ENCODE data around the gene CMYA5. TPM values are rescaled to one million over a fixed set of nuclear protein-coding genes. Genes with fewer than 3 reads are reported as not detected.

The CMYA5 gene
- total and polyA plus RNA-seq, 4 donors: 0.29 to 12.3 (median 0.72) TPM

DNA sequence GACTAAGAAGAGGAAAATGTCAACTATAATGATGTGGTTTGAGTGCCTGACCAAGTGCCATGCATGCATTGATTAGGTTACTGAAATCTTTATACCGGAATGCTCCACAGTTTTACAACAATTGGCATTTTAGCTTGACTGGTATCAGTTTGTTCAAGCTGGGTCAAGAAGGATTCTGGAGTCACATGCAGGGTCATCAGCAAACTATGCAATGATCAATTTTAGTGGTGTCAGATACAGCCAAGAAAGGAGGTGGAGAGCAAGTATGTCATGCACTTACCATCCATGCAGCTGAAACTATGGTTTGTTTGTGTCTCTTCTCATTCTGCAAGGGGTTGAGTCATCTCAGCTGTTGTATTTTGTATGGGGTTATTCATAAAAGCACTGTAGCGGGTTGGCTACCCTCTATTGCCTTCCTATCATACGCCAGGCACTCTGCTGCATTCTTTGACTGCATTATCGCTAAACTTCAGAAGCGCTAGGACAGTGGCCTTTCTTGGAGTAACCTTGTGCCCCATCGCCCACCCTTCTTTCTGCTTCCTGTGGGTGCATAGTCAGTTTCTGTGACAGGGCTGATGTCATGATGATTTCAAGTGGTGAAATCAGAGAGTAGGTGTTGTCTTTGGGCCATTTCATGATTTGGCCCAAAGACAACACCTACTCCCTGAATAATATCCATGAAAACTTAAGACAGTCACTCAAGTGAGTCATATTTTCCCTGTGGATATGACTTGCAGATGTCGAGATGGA is 156.0 kb downstream of the CMYA5 start:
- Histone ChIP-seq H3K9me3 (ENCODE audit: control insufficient read depth in 4 of 4, insufficient read depth in 3 of 4, low read length in 3 of 4) (peaks cover 0 to 5% (median 0%) of the 10 kb centered on the region in 4 donors), H3K36me3 (ENCODE audit: control insufficient read depth in 4 of 4, insufficient read depth in 4 of 4, low read length in 4 of 4) (no peaks in the 10 kb centered on the region), H3K4me3 (no peak overlapping the region), H3K27ac (ENCODE audit: low read depth in 1 of 2, low read length in 1 of 2) (no peak overlapping the region), H3K27me3 (ENCODE audit: control insufficient read depth in 3 of 3, insufficient read depth in 3 of 3, low read length in 2 of 3) (no peaks in the 10 kb centered on the region), H3K9ac (ENCODE audit: insufficient read depth in 1 of 2, low read length in 2 of 2) (no peak overlapping the region), H3K4me1 (ENCODE audit: control insufficient read depth in 5 of 5, insufficient read depth in 5 of 5, low read length in 5 of 5) (peaks cover 0 to under 1% (median 0%) of the 10 kb centered on the region in 5 donors)
- TF ChIP-seq, protein P1, sequence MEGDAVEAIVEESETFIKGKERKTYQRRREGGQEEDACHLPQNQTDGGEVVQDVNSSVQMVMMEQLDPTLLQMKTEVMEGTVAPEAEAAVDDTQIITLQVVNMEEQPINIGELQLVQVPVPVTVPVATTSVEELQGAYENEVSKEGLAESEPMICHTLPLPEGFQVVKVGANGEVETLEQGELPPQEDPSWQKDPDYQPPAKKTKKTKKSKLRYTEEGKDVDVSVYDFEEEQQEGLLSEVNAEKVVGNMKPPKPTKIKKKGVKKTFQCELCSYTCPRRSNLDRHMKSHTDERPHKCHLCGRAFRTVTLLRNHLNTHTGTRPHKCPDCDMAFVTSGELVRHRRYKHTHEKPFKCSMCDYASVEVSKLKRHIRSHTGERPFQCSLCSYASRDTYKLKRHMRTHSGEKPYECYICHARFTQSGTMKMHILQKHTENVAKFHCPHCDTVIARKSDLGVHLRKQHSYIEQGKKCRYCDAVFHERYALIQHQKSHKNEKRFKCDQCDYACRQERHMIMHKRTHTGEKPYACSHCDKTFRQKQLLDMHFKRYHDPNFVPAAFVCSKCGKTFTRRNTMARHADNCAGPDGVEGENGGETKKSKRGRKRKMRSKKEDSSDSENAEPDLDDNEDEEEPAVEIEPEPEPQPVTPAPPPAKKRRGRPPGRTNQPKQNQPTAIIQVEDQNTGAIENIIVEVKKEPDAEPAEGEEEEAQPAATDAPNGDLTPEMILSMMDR (IDR thresholded peaks at IDR 0.05; ENCODE audit: control extremely low read depth, extremely low read depth): no peak
- 86 to 87% methylated on average over 7 of the region's 7 CpGs for WGBS, 2 donors
- DNase-seq (no peak), ATAC-seq (ENCODE audit: insufficient read depth, low FRiP score) (no peak)

DNA sequence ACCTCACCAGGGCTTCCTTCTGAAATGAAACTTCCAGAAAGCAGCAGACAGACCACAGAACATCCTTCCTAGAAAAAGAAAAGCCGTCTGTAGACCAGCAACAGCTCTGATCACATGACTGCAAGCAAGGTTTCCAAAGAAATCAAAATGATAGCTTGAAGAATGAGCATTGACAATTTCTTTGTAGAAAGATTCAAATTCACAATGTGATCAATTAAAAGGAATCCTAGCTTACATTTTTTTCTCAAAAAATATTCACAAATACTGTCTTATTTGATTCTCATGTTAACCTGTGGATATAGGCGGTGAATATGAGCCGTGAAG is 156.5 kb downstream of the CMYA5 start:
- 79 to 82% methylated on average over 3 of the region's 3 CpGs for WGBS, 2 donors
- no peak overlapping the region for H3K4me3 ChIP-seq
- no peak overlapping the region for H3K27ac ChIP-seq (ENCODE audit: low read depth in 1 of 2, low read length in 1 of 2)
- no peaks in the 10 kb centered on the region for H3K27me3 ChIP-seq (ENCODE audit: control insufficient read depth in 3 of 3, insufficient read depth in 3 of 3, low read length in 2 of 3)
- no peak overlapping the region for H3K9ac ChIP-seq (ENCODE audit: insufficient read depth in 1 of 2, low read length in 2 of 2)
- DNase-seq (no peak), ATAC-seq (ENCODE audit: insufficient read depth, low FRiP score) (no peak)
- H3K9me3 ChIP-seq (ENCODE audit: control insufficient read depth in 4 of 4, insufficient read depth in 3 of 4, low read length in 3 of 4): peaks cover 0 to 4% (median 0%) of the 10 kb centered on the region in 4 donors
- TF ChIP-seq, protein P1 (IDR thresholded peaks at IDR 0.05; ENCODE audit: control extremely low read depth, extremely low read depth): no peak
- H3K36me3 ChIP-seq (ENCODE audit: control insufficient read depth in 4 of 4, insufficient read depth in 4 of 4, low read length in 4 of 4): no peaks in the 10 kb centered on the region
- no peaks in the 10 kb centered on the region for H3K4me1 ChIP-seq (ENCODE audit: control insufficient read depth in 5 of 5, insufficient read depth in 5 of 5, low read length in 5 of 5)

DNA sequence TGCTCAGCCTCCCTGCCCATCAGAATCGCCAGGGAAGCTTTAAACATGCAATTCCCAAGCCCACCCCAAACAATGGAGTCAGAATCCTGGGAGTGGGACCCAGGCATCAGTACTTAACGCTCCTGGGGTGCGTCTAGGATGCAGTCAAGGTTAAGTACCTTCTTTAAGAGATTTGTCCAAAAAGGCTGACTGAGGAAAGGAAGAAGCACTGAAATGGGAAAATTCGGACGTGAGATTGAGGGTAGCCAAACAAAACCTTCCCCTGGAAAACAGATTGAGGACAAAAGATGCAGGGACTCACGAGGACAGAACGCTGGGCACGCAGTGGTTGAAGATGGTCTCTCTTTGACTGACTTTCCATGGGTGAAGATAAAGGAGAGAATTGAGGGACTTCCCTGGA is 157.9 kb downstream of the CMYA5 start:
- no peaks in the 10 kb centered on the region for H3K27me3 ChIP-seq (ENCODE audit: control insufficient read depth in 3 of 3, insufficient read depth in 3 of 3, low read length in 2 of 3)
- H3K9me3 ChIP-seq (ENCODE audit: control insufficient read depth in 4 of 4, insufficient read depth in 3 of 4, low read length in 3 of 4): peaks cover 0 to 2% (median 0%) of the 10 kb centered on the region in 4 donors
- H3K4me1 ChIP-seq (ENCODE audit: control insufficient read depth in 5 of 5, insufficient read depth in 5 of 5, low read length in 5 of 5): no peaks in the 10 kb centered on the region
- no peak overlapping the region for H3K4me3 ChIP-seq
- TF ChIP-seq, protein P1 (IDR thresholded peaks at IDR 0.05; ENCODE audit: control extremely low read depth, extremely low read depth): no peak
- H3K36me3 ChIP-seq (ENCODE audit: control insufficient read depth in 4 of 4, insufficient read depth in 4 of 4, low read length in 4 of 4): no peaks in the 10 kb centered on the region
- H3K9ac ChIP-seq (ENCODE audit: insufficient read depth in 1 of 2, low read length in 2 of 2): no peak overlapping the region
- no peak for ATAC-seq (ENCODE audit: insufficient read depth, low FRiP score)
- 84 to 93% methylated on average over 8 of the region's 8 CpGs for WGBS, 2 donors
- no peak for DNase-seq
- H3K27ac ChIP-seq (ENCODE audit: low read depth in 1 of 2, low read length in 1 of 2): no peak overlapping the region

DNA sequence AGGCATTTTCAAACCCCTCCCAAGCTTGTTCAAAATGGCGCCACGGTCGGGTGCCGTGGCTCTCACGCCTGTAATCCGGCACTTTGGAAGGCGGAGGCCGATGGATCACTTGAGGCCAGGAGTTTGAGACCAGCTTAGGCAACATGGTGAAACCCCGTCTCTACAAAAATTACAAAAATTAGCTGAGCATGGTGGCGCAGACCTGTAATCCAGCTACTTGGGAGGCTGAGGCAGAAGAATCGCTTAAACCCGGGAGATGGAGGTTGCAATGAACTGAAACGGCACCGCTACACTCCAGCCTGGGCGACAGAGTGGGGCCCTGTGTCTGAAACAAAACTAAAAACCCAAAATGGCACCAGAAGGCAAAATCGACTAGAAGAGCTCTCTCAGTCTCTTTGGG is 159.4 kb downstream of the CMYA5 start:
- no peak overlapping the region for H3K9ac ChIP-seq (ENCODE audit: insufficient read depth in 1 of 2, low read length in 2 of 2)
- H3K36me3 ChIP-seq (ENCODE audit: control insufficient read depth in 4 of 4, insufficient read depth in 4 of 4, low read length in 4 of 4): no peaks in the 10 kb centered on the region
- no peak overlapping the region for H3K4me3 ChIP-seq
- no peak for DNase-seq
- H3K4me1 ChIP-seq (ENCODE audit: control insufficient read depth in 5 of 5, insufficient read depth in 5 of 5, low read length in 5 of 5): no peaks in the 10 kb centered on the region
- H3K27me3 ChIP-seq (ENCODE audit: control insufficient read depth in 3 of 3, insufficient read depth in 3 of 3, low read length in 2 of 3): no peaks in the 10 kb centered on the region
- 94 to 95% methylated on average over 16 of the region's 16 CpGs for WGBS, 2 donors
- H3K27ac ChIP-seq (ENCODE audit: low read depth in 1 of 2, low read length in 1 of 2): no peak overlapping the region
- TF ChIP-seq, protein P1 (IDR thresholded peaks at IDR 0.05; ENCODE audit: control extremely low read depth, extremely low read depth): no peak
- peaks cover 0 to under 1% (median 0%) of the 10 kb centered on the region in 4 donors for H3K9me3 ChIP-seq (ENCODE audit: control insufficient read depth in 4 of 4, insufficient read depth in 3 of 4, low read length in 3 of 4)
- no peak for ATAC-seq (ENCODE audit: insufficient read depth, low FRiP score)

All from lung (tissue), 12 donors.